GM03348 (cell line): ENCODE results near the gene TTLL11.
"Not testable (repeated sequence)": the region's sequence is repeated elsewhere in the genome, so short reads cannot be mapped to it uniquely, and the experiment has no call there.

Experiments used
- DNase-seq: peaks from one replicate; pipeline ENCODE4 v3.0.0; 2012; ENCODE audit warnings: low spot score

TTLL11 gene

GRCh38 chr9:122001491-122002201 is 91.5 kb downstream of the TTLL11 start:
- no peak for DNase-seq

GRCh38 chr9:122000526-122000925 is 92.6 kb downstream of the TTLL11 start:
- DNase-seq = not testable (repeated sequence)

GRCh38 chr9:121999556-121999955 is 93.6 kb downstream of the TTLL11 start:
- no peak for DNase-seq

- no peak for DNase-seq
Measured at GRCh38 chr9:121998513-121999049, 94.5 kb downstream of the TTLL11 start.

GRCh38 chr9:121997791-121998190 is 95.3 kb downstream of the TTLL11 start:
- DNase-seq = no peak

GRCh38 chr9:121996783-121997182 is 96.3 kb downstream of the TTLL11 start:
- no peak for DNase-seq

- DNase-seq = no peak
Measured at GRCh38 chr9:121995997-121996396, 97.1 kb downstream of the TTLL11 start.

GRCh38 chr9:121992571-121993212 is 100.4 kb downstream of the TTLL11 start:
- DNase-seq = peak; percentile 83

- DNase-seq = no peak
Measured at GRCh38 chr9:121991307-121991661, 101.8 kb downstream of the TTLL11 start.

- no peak for DNase-seq
Measured at GRCh38 chr9:121990600-121991306, 102.4 kb downstream of the TTLL11 start.

- no peak for DNase-seq
Measured at GRCh38 chr9:121989010-121989409, 104.1 kb downstream of the TTLL11 start.

GRCh38 chr9:121987314-121987713 is 105.8 kb downstream of the TTLL11 start:
- DNase-seq = peak; percentile 57

GRCh38 chr9:121985792-121986494 is 107.2 kb downstream of the TTLL11 start:
- peak; percentile 72 for DNase-seq

- peak; percentile 74 for DNase-seq
Measured at GRCh38 chr9:121984726-121985402, 108.2 kb downstream of the TTLL11 start.

- no peak for DNase-seq
Measured at GRCh38 chr9:121983736-121984135, 109.4 kb downstream of the TTLL11 start.

GRCh38 chr9:121981118-121981883 is 111.8 kb downstream of the TTLL11 start:
- DNase-seq = no peak

- not testable (repeated sequence) for DNase-seq
Measured at GRCh38 chr9:121980665-121981064, 112.4 kb downstream of the TTLL11 start.

GRCh38 chr9:121979736-121980135 is 113.4 kb downstream of the TTLL11 start:
- no peak for DNase-seq

- peak; percentile 18 for DNase-seq
Measured at GRCh38 chr9:121976751-121977150, 116.4 kb downstream of the TTLL11 start.

GRCh38 chr9:121975801-121976277 is 117.3 kb downstream of the TTLL11 start:
- DNase-seq = peak; percentile 36

- DNase-seq = no peak
Measured at GRCh38 chr9:121974421-121974820, 118.7 kb downstream of the TTLL11 start.
